GM18861 (cell line): ENCODE data around the gene UFL1.
"Not testable (repeated sequence)": the region's sequence is repeated elsewhere in the genome, so short reads cannot be mapped to it uniquely, and the experiment has no call there.

Experiments
- ATAC-seq: cut with Tn5 transposase; IDR thresholded peaks from one replicate; pipeline ENCODE4 v1.9.1; 2021; ENCODE audit not compliant: unreplicated experiment

UFL1 gene

GRCh38 chr6:96521644-96522464 lies at the start of gene UFL1:
Gene UFL1 (plus strand): TSS chr6:96521806. CDS start chr6:96521874, 68 bp downstream.
- peak; percentile 96 for ATAC-seq

- ATAC-seq, result not testable (repeated sequence)
Observed at GRCh38 chr6:96472291-96472690, 49.3 kb upstream of the UFL1 start.

DNA sequence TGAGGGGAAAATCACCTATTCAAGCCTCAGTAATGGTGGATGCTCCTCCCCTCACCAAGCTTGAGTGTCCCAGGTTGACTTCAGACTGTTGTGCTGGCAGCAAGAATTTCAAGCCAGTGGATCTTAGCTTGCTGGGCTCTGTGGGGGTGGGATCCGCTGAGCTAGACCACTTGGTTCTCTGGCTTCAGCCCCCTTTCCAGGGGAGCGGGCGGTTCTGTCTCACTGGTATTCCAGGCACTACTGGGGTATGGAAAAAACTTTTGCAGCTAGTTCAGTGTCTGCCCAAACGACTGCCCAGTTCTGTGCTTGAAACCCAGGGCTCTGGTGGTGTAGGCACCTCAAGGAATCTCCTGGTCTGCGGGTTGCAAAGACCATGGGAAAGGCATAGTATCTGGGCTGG lies 42.9 kb upstream of the UFL1 start:
- ATAC-seq, result no peak

DNA sequence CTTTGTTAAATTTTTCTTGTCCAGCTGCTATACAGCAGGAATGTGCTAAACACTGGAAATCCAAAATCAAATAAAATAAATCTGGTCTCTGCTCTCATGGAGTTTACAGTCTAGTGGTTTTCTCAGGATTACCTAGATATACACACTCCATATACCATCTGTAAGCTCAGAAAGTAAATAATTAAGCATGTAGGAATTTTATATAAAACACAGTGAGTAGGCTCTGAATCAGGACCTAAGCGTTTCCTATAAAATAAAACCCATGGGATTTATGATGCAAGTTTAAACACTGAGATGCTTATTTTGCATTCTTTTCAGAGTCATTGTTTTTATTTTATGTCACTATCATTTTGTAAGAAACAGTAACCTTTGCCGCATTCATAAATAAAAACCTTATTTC lies 29.7 kb upstream of the UFL1 start:
- ATAC-seq, result no peak

- ATAC-seq, result no peak
Observed at GRCh38 chr6:96499781-96500180, 21.8 kb upstream of the UFL1 start.

DNA sequence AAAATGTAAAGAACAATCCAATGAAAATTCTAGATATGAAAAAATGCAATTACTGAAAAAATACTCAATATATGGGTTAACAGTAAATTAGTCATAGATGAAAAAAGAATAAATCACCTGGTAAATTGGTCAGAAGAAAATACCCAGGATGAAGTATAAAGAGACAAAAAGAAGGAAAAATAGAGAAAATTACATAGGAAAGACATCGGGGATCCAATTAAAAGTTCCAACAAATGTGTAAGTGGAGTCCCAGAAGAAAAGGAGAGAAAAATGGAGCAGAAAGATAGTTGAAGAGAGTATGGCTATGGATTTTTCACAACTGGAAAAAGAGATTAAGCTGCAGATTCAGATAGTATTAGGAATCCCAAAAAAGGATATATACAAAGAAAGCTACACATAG lies 18.7 kb upstream of the UFL1 start:
- no peak for ATAC-seq

- no peak for ATAC-seq
Observed at GRCh38 chr6:96505363-96505762, 16.2 kb upstream of the UFL1 start.

DNA sequence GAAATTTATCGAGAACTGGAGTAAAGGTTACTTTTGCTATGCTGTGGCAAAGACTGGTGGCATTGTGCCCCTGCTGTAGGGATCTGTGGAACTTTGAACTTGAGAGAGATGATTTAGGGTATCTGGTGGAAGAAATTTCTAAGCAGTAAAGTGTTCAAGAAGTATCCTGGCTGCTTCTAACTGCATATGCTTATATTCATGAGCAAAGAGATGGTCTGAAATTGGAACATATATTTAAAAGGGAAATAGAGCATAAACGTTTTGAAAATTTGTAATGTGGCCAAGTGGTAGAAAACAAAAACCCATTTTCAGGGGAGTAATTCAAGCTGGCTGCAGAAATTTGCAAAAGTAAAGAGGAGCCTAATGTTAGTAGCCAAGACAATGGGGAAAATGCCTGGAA lies 12.3 kb upstream of the UFL1 start:
- no peak for ATAC-seq

DNA sequence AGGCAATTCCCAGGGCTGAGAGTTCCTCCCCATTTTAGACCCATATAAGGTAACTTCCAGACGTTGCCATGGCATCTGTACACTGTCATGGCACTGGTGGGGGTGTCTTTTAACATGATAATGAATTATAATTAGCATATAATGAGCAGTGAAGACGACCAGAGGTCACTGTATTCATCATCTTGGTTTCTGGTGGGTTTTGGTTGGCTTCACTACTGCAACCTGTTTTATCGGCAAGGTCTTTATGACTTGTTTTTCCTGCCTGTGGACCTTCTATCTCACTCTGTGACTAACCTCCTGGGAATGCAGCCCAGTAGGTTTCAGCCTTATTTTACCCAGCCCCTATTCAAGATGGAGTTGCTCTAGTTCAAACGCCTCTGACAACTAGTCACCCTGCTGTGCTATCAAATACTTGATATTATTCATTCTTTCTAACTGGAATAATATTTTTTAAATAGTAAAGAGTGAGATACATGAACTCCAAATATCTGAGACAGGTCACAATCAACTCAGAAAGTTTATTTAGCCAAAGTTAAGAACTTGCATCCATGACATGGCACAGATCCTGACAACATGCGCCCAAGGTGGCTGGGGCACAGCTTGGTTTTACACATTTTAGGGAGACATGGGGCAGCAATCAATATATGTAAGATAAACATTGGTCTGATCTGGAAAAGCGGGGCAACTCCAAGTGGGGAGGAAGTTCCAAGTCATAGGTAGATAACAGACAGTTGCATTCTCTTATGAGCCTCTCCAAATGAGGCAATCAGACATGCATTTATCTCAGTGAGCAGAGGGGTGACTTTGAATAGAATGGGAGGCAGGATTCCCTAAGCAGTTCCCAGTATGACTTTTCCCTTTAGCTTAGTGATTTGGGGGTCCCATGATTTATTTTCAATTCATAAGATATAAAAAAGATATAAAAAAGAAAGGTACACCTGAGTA lies 1.2 kb upstream of the UFL1 start:
- no peak for ATAC-seq

DNA sequence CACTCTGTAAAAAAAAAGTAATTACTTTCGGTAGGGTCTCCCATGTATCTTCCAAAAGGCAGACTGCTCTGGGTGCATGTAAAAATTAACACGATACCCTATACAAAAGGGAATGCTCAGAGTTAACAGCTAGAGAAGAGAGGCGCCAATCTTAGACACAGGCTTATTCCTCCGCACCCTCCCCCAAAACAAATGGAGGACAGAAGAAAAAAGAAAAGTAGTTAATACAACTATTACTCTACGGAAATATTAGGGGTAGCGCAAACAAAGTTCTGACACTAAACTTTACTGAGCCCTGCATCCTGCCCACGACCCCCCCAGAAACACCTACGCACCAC lies 331 bp upstream of the UFL1 start:
- no peak for ATAC-seq

DNA sequence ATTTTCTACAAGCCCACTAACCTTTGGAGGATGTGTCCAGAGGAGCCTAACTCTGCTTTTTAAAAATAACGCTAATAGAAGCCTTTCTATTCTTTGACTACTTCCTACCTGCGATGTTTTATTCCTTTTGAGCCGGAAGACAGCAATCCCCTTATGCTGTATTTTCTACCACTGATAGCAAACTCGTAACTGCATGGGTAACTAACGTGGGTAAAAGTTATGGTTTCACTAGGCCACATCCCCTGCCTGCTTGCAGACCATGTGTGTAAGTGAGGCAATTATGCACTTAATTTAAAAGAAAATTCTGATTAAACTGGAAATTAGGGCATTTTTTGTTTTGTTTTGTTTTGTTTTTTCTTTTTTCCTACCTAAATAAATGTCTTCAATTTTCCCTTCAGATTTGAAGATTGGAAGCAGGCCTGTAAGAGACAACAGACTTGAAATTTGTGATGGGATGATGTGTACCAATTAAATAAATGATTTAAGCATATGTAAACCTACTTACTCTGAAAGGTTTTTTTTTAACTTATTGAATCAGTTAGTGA lies 931 bp downstream of the UFL1 start:
- ATAC-seq, result peak; percentile 26

DNA sequence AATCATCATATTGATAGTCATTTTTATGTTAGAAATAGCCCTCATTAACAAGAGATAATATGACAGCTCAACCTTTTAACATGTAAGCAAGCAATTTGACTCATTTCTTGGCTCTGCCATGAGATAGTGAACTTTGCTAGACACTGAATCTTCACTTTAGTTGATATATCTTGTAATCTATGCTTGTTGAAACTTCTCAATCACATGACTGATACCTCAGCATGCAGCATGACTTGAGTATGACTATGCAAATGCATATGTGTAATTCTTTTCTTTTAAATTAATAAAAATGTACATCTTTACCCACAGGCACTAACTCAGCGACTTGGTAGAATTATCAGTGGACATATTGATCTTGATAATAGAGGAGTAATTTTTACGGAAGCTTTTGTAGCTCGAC lies 6.6 kb downstream of the UFL1 start:
- ATAC-seq, result no peak

- ATAC-seq, result no peak
Observed at GRCh38 chr6:96532399-96532798, 10.8 kb downstream of the UFL1 start.

- ATAC-seq, result no peak
Observed at GRCh38 chr6:96537726-96538125, 16.1 kb downstream of the UFL1 start.

- no peak for ATAC-seq
Observed at GRCh38 chr6:96542702-96543101, 21.1 kb downstream of the UFL1 start.

GRCh38 chr6:96545882-96546281 lies 24.3 kb downstream of the UFL1 start:
- no peak for ATAC-seq

- no peak for ATAC-seq
Observed at GRCh38 chr6:96547654-96548053, 26.0 kb downstream of the UFL1 start.

- ATAC-seq, result no peak
Observed at GRCh38 chr6:96554558-96554957, 33.0 kb downstream of the UFL1 start.

DNA sequence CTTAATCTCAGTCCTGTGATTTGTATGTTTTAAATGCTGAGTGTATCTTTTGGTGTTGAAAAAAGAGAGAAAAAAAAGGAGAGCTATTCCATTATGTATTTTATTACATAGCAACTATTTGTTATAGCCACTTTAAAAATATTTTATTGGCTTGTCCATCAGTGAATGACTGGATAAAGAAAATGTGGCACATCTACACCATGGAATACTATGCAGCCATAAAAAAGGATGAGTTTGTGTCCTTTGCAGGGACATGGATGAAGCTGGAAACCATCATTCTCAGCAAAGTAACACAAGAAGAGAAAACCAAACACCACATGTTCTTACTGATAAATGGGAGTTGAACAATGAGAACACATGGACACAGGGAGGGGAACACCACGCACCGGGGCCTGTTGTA lies 38.1 kb downstream of the UFL1 start:
- not testable (repeated sequence) for ATAC-seq

- no peak for ATAC-seq
Observed at GRCh38 chr6:96562886-96563285, 41.3 kb downstream of the UFL1 start, which contains the start of gene FHL5. Gene FHL5 (plus strand): TSS chr6:96563128. CDS start chr6:96603614, 40,486 bp downstream.

DNA sequence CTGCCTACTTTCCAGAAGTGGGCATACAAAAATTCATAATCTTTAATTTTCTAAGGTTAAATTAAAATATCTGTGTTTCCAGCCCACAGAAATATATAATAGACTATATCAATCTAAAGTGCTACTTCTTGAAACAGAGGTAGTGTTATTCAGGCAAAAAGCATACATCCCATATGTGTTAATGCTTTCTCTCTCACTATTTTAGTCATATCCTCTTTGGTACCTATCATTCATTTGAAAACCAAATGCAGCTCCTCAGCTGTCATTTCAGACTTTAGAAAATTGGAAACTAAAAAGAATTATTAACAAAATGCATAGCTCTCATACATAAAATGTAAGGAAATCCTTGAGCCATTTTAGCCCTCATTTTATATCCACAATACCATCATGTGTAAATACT lies 42.2 kb downstream of the UFL1 start:
- ATAC-seq, result peak; percentile 67

DNA sequence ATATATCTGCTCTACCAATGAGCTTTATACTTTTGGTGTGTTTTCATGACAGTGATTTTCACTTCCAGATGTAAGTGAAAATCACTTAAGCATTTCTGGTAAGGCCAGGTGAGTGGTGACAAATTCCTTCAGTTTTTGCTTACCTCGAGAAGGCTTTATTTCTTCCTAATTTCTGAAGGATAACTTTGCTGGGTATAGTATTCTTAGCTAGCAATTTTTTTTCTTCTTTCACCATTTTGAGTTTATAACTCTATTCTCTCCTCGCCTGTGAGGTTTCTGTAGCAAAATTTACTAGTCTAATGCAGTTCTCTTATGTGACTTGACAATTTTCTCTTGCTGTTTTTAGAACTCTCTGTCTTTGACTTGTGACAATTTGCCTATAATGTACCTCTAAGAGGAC lies 48.4 kb downstream of the UFL1 start:
- no peak for ATAC-seq
